ENCODE data around the gene INHBB.

DNA sequence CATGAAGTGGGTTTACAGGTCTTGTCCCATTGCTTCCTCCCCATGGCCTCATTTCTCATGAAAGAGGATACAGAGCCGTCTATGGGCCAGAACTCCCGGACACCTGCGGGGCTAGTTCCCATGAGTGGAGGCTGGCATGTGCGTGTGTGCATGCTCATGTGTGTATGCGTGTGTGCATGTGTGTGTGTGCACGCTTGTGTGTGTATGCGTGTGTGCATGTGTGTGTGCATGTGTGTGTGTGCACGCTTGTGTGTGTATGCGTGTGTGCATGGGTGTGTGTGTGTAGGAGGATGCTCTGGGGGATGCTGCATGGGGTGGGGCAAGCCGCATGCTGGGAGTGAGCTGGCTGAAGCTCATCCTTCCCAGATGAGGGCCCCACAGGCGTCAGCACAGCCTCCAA is 20.8 kb downstream of the INHBB start:
- no peak for TF ChIP-seq POLR2A (IDR thresholded peaks at IDR 0.05)
- TF ChIP-seq, protein P1, sequence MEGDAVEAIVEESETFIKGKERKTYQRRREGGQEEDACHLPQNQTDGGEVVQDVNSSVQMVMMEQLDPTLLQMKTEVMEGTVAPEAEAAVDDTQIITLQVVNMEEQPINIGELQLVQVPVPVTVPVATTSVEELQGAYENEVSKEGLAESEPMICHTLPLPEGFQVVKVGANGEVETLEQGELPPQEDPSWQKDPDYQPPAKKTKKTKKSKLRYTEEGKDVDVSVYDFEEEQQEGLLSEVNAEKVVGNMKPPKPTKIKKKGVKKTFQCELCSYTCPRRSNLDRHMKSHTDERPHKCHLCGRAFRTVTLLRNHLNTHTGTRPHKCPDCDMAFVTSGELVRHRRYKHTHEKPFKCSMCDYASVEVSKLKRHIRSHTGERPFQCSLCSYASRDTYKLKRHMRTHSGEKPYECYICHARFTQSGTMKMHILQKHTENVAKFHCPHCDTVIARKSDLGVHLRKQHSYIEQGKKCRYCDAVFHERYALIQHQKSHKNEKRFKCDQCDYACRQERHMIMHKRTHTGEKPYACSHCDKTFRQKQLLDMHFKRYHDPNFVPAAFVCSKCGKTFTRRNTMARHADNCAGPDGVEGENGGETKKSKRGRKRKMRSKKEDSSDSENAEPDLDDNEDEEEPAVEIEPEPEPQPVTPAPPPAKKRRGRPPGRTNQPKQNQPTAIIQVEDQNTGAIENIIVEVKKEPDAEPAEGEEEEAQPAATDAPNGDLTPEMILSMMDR (IDR thresholded peaks at IDR 0.05) = no peak

Data from thyroid gland (tissue), 4 donors.